Endometrium (tissue), 2 donors: ENCODE results near the gene CABP1.
A peak's percentile ranks its signal among the peaks of the same experiment; 100 is the strongest.
"Not testable (repeated sequence)": the region's sequence is repeated elsewhere in the genome, so short reads cannot be mapped to it uniquely, and the experiment has no call there.

ENCODE experiments used
- FAIRE-seq: peaks from 2 replicates; lab custom pipeline; 2012; peaks lifted over from hg19 to GRCh38; lab: Jason Lieb, UNC
- donor health status: control.
- donor health status: control.

Gene CABP1

DNA sequence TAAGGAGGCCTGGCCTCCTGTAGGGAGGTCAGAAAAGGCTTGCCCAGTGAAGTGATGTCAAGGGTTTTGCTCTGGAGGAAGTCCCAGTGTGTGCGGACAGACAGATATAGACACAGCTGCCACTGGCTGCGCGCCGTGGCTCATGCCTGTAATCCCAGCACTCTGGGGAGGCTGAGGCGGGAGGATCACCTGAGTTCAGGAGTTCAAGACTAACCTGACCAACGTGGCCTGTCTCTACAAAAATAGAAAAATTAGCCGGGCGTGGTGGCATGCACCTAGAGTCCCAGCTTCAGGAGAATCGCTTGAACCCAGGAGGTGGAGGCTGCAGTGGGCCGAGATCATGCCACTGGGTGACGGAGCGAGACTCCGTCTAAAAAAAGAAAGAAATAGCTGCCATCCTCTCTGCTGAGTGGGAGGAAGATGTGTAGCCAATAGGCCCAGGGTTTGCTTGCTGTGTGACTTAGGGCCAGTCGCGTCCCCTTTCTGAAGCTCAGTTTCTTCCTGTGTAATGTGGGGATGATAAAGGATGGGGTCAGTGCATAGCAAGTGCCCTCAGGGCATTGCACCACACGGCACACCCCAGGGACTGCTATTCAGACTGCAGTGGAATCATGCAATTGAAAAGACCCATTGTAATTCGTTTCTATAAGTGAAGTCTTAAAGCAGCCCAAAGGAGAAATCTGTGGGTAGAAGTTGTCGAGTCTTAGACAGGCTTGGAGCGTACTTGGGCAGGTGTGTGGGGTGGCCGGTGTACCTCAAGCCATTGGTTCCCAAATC, 27.9 kb downstream of the CABP1 start:
- FAIRE-seq: no peak

DNA sequence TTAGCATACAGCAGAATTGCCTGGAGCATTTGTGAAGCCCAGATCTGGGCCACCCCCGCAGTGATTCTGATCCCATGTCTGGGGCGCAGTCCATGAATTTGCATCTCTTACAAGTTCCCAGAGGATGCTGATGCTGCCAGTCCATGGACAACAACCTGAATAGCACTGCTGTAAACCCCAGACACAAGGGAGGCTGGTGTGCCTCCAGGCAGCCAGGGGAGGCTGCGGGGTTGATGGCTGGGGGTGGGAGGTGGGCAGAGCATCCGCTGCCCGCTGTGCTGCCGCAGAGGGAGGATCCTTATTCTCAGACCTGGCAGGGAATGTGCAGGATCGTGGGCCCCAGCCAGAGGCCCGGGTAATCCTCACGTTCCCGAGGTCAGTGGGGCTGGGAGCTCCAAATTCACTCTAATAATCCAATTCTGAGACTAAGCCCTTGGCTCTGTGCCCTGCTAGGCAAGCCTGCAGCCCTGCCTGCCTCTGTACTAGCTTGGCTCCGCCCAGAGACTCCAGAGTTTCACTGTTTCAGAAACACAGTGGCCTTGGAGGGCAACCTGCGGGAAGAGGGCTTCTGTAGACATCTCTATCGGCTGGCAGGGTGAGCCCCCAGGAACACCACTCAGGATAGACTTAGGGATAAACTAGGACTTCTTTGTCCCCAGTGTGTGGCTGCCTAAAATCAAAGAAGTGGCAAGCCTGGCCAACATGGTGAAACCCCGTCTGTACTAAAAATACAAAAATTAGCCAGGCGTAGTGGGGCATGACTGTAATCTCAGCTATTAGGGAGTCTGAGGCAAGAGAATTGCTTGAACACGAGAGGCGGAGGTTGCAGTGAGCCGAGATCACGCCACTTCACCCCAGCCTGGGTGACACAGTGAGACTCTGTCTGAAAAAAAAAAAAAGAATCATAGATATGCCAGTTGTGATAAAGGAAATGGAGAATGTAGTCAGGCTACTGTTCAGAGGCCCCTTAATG, 28.7 kb downstream of the CABP1 start:
- no peak for FAIRE-seq

DNA sequence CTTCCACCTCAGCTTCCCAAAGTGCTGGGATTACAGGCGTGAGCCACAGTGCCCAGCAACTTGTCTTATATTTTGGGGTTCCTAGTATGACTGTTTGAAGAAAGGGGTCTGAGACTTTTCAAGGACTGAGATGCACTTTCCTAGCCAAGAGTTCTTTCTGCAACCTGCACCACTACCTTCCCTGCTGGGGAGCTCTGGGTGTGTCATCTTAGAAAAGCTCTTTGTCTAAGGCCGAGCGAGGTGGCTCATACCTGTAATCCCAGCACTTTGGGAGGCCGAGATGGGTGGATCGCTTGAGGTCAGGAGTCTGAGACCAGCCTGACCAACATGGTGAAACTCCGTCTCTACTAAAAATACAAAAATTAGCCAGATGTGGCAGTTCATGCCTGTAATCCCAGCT, 29.8 kb downstream of the CABP1 start:
- not testable (repeated sequence) for FAIRE-seq

DNA sequence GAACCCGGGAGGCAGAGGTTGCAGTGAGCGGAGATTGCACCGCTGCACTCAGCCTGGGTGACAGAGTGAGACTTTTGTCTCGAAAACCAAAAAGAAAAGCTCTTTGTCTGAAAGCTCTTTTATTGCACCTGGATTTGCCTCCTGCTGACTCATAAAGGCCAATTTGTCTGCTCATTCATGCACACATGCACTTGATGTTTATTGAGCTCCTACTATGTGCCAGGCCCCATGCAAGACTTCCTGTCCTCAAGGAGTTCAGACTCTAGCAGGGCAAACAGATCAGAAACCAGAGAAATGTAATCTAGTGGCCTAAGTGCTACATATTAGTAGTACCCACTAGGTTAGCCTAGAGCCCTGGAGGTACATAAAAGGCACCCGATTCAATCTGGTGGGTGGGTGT, 30.2 kb downstream of the CABP1 start:
- no peak for FAIRE-seq

DNA sequence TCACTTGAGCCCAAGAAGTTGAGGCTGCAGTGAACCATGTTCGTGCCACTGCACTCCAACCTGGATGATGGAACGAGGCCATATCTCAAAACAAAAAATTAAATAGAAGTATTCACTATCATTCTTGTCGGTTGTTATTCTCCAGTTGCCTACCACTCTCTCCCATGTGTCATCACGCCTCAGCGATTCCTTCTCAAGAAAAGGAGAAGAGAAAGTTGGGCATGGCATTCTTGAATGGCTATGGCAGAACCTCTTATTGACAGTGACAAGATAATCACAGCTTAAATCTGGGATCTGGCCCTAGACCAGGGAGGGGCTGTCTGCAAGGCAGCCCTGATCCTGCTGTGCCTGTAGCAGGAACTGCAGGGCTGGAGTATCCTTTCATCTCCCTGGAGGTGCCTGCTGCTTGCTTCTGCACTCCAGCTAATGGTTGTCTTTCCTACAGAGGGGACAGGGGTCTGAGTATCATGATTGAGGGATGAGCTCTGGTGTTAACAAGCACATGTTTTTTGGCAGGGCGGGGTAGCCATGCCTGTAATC, 33.7 kb downstream of the CABP1 start:
- no peak for FAIRE-seq

DNA sequence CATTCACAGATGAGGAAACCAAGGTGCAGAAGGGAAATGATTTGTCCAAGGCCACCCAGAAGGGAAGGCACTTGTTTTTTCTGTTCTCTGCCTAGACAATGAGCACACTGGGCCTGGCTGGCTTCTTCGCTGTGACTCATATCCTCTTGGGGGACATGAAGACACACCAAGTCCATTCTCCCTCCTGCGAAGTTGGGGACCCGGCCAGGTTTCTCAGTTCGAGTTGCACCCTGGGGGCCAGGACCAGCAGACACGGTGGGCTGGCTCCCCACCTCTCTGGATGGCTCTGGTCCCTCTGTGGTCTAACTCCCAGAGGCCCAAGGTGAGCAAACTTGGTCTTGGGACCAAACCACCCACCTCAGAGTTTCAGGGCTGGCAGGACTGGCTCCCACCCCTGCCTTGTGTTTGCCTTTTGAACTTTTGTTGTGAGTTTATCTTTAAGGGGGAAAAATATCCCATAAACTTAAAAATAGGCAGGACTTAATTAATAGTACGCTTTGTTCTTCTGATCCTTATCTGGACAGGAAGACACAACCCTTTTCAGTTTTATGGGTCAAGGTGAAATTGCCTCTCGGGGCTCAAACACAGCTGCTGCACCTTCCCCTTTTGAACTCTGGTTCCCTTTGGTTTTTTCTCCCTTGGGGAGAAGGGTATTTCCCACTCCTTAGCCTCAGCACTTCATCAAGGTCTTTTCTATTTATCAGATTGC, 37.5 kb downstream of the CABP1 start:
- FAIRE-seq: no peak

DNA sequence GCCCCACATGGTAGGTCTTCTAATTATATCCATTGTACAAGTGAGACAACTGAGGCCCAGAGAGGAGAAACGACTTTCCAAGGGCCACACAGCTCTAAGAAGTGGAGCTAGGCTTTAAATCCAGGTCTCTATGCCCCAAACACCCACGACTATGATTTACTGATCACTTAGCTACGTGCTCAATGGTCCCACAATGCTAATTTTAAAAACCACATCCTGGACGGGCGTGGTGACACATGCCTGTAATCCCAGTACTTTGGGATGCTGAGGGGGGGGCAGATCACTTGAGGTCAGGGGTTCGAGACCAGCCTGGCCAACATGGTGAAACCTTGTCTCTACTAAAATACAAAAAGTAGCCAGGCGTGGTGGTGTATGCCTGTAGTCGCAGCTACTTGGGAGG, 38.1 kb downstream of the CABP1 start:
- no peak for FAIRE-seq

DNA sequence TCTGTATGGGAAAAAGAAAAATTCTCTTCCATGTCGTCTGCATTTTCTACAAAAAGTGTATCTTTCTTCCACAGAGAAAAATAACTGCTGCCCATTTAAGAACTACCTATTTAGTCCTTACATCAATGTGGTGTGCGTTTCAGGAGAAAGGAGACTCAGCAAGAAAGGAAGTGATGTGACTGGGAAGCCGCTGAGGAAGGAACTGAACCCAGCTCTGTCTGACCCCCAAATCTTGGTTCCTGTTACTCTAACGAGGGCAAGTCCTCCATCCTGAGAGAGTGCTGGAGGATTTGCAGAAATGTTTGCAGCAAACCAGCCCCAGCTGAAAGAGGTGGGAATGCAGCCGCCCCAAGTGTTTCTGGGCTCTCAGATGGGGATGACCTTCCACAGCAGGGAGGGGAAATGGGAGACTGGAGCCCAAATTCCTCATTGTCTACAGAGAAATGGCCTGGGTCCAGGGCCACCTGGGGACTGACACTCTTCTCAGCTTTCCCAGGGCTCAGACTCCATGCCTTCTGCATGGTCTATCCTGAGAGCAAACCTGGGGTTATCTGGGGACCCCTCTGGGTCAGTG, 39.8 kb downstream of the CABP1 start:
- FAIRE-seq: no peak

DNA sequence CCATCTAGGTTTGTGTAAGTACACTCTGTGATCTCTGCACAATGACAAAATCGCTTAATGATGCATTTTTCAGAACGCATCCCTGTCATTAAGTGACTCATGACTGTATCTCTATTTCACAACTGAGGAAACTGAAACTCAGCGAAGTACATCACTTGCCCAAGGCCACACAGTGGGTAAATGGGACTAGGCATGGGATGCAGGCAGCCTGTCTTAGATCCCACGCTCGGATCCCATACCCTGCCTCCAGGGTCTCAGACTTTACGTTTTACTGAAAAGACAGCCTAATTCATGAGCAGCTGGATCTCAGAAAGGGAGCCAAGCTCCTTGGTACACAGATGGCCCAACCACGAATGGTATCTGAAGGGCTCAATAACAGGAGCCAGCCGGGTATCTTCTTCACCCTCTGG, 44.1 kb downstream of the CABP1 start:
- FAIRE-seq: no peak

DNA sequence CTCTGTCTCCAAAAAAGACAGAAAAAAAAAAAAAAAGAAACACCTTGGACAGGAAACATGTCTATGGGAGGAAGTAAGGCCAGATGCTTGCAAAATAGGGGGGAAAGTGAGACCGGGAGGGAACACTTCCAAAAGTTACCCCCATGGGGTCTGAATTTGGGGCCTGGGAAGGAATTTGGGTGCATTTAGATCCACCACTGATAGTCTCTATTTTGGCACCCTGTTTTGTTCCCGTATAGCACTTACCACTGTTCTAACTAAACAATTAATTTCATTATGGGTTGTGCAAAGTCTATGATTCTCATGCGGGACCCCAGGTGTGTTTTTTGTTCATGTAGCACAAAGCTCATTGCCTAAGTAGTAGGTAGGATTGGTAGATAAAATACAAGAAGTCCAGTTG, 45.1 kb downstream of the CABP1 start:
- FAIRE-seq: no peak

DNA sequence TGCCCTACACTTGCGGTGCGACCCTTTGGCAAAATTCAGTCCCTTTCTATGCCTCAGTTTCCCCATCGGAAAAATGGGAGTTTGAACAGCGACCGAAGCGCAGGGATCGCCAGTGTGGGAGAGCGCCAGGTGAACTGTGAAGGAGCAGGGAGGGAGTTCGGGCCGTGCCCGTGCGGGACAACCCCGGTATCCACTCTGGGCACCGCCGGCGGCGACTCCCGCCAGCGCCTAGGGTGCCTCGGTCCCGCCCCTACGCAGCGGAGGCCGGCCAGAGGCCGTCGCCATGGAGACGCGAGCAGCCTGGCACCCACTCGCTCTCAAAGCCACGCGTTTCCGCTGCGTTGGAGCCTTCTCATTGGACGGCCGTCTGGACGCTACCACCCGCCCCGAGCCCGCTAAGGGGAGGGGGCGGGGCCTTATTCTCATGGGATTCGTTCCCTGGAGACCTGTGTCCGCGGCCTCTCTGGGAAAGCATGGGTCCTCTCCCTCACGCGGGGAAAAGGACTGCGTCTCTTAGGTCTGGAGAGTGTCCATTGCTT, 45.8 kb downstream of the CABP1 start:
- FAIRE-seq: peak; percentile 4

DNA sequence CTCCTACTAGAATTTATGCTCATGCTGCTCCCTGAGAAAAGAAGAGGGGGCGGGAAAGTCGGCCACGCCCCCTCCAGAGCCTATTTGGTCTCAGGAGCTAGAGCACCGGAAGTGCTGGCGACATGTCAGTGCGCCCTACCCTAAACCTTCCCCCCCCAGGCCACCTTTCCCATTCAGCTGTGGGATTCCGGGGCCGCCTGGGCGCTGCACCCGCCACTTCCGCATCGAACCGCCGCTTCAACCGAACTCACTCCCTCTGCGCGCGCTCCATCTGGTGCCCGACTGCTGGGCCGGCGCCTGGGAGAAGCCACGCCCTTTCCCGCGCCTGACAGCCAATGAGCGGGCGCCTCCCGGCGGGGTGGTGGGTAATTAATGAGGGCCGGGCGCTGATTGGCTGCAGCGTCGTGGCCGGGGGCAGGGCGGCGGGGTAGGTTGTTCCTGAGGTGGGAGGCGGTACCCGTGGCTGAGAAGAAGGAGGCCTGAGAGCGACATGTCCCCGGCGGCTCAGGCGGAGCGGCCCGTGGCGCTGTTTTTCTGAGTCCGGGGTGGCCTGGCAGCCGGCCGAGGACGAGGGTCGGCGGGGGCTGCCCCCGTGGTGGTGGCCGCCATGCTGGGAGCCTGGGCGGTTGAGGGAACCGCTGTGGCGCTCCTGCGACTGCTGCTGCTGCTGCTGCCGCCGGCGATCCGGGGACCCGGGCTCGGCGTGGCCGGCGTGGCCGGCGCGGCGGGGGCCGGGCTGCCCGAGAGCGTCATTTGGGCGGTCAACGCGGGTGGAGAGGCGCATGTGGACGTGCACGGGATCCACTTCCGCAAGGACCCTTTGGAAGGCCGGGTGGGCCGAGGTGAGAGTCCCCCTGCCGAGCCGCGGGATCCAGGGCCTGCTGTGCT, 46.5 kb downstream of the CABP1 start, which contains the start of gene MLEC:
Gene MLEC, plus strand, starts transcription at position 460 of the 888 bp plus-strand sequence. Its CDS starts 148 bp downstream, at position 608.
- FAIRE-seq: peak; percentile 76

DNA sequence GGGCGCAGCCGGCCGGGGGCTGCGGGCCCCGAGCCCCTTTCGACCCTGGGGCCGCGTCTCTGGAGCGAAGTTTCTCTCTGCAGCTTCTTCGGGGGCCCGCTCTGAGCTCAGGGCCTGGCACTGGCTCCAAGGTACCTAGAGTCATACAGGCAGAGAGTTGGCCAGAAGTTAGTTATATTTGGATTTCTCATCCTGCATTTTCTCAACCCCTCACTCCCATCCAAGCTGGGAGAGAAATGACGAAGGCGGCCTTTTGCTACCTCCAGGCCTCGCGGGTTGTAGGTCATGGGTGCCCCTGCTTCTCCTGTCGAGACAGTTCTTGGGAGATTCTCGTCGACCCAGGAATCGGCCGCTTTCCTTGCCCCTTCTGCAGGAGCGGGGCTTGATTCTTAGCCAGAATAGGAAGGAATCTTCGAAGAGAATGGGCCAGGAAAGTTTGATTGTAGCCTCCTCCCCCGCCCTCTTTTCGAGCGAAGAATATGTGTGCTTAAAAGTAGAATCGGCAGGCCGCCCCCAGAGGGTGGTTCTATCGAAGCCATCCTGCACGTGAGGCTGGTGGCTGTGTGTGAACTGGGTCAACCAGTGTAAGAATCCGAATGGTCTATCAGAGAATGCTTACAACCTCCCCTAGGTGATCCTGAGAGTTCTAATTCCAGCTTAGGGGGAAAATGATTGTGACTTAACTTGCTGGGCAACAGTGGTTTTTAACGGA, 47.3 kb downstream of the CABP1 start:
- no peak for FAIRE-seq

DNA sequence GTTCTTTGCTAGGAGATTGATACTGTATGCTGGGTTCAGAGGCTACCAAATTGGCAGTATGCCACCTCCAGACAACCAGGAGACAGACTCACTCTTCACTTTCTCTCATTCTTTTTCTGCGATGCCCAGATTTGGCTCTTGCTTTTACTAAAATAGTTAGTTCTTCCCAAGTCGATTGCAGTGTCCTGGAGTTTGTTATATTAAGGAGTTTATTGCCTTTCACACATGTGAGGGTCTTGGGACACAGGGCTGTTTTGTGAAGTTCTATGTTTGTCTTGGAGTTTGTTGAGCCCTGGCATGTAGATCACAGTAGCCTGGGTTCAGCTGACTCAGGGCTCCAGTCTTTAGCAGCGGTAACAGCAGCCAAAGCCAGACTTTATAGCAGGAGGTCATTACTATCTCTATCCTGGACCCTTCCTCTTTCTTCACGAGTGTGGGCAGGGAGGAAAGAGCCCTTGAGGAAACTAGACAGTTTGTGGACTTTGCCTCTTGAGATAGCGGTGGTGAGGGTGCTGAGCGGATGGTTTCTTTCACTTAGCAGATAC, 48.2 kb downstream of the CABP1 start:
- no peak for FAIRE-seq

DNA sequence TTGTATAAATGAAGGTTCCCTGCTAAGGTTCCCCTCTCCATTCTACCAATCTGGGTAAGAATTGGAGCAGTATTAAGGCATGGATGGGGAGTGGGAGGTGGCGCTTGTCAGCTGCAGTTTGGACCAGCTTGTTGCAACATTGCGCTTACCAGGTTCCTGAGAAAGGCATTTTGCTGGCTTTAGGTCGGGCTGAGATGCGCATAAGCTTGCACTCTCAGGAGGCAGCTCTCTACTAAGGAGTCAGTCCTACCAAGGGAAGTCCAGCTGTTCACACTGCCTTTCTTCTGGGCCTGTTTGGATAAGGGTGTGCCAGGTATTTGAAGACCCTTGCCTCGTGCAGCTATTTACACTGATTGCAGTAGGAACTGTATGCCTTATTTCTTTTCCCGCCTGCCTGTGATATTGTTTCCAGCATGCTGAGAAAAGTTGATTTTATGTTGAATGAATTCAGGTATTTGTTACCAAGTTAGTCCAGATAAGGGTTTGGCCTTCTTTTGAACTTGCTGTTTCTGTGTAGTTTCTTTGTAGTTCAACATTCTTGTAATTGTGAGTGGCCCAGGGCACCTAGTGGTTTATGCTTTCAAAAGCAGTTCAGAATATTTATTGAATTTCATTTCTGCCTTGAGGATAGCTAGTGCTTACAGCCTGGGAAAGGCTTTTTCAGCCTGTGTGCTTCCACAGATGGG, 49.1 kb downstream of the CABP1 start:
- FAIRE-seq: no peak

DNA sequence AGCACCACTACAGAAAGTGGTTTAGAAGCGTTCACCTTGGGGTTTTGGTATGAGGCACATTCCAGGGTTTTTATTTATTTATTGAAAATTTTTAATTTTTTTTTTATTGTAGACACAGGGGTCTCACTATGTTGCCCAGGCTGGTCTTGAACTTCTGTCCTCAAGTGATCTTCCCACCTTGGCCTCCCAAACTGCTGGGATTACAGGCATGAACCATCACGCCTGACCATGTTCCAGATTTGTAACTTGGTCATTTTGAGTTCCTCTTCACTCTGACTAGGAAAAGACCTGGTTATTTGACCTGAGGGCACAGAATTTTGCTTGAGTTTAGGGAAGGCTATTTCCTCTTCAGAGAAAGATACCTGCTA, 49.6 kb downstream of the CABP1 start:
- no peak for FAIRE-seq

DNA sequence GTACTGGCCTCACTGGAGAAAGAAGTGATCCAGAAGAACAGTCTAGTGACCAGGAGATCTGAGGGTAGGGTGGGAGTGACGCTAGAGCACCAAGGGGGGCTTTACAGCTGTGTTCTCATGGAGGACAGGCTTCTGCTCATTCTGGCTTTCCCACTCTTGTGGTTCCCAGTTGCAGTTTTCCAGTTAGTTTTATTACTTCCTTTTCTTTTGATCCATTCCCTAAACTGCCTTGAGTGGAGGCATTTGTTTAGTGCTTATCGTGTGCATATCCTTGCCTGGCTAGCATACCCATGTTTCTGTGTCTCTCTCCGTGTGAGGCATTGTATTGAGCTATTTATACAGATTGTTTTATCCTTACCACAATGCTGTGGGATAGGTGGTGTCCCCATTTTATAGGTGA, 50.6 kb downstream of the CABP1 start:
- no peak for FAIRE-seq

DNA sequence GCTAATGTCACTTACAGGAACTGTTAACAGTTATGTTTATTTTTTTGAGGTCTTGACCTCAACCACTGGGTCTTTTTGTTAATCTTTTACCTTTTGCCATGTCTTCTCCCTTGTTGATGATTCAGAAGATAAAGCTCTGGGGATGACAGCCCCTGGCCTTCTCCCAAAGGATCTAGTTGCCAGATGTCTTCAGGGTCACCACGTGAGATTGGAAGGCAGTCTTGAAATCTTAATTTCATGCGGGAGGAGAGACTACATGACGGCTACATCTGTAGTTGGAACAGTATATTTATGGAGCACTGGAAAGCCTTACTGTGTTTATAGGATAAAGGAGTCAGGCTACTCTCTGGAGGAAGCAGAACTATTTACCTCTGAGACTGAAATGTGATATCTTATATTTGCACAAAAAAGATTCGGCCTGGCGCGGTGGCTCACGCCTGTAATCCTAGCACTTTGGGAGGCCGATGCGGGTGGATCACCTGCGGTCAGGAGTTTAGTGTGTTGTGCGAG, 52.2 kb downstream of the CABP1 start:
- FAIRE-seq: no peak

DNA sequence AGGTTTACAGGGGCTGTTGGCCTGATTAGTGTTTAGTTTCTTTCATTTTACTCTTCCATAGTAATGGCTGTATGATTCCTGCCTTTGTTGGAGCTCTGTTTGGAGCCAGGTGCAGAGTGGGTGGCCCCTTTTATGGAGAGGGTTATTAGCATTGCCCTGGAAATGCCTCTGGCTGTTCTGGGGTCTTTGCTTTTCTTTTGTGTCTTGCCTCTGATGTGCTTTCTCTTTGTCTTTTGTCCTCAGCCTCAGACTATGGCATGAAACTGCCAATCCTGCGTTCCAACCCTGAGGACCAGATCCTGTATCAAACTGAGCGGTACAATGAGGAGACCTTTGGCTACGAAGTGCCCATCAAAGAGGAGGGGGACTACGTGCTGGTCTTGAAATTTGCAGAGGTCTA, 53.4 kb downstream of the CABP1 start:
- no peak for FAIRE-seq
